Keratinocyte (primary cell): ENCODE data around the gene RRP12. TPM values are rescaled to one million over a fixed set of nuclear protein-coding genes. Genes with fewer than 3 reads are reported as not detected.

ENCODE experiments used
- DNase-seq: peaks from one replicate; pipeline ENCODE4 v3.0.0-alpha.2; 2011; ENCODE audit warnings: low read depth, missing footprints, low spot score
- FAIRE-seq: peaks from 2 replicates; lab custom pipeline; 2011; peaks lifted over from hg19 to GRCh38; lab: Jason Lieb, UNC
- H2AFZ ChIP-seq: 2 replicates; pipeline ENCODE4 v1.6.0; 2012; ENCODE audit warnings: low read length, control low read depth, inconsistent platforms; ENCODE audit not compliant: control insufficient read depth
- H3K27ac ChIP-seq: 2 replicates; pipeline ENCODE4 v1.5.1; 2011; ENCODE audit warnings: low read length; ENCODE audit not compliant: control insufficient read depth, insufficient read depth
- H3K27me3 ChIP-seq: 3 replicates; pipeline ENCODE4 v1.6.0; 2011; ENCODE audit warnings: low read length; ENCODE audit not compliant: control insufficient read depth, insufficient read depth; ENCODE audit errors: extremely low read depth
- H3K36me3 ChIP-seq, 2 experiments: 2 replicates in 1 of 2; 3 replicates in 1 of 2; pipeline ENCODE4 v1.5.1; 2011; ENCODE audit warnings: low read length in 2 of 2, mild to moderate bottlenecking in 1 of 2; ENCODE audit not compliant: control insufficient read depth in 2 of 2, insufficient read depth in 2 of 2; ENCODE audit errors: extremely low read depth in 1 of 2
- H3K4me1 ChIP-seq: 3 replicates; pipeline ENCODE4 v1.5.1; 2011; ENCODE audit warnings: low read length; ENCODE audit not compliant: control insufficient read depth, insufficient read depth; ENCODE audit errors: extremely low read depth
- H3K4me2 ChIP-seq: 3 replicates; pipeline ENCODE4 v1.6.0; 2011; ENCODE audit warnings: low read depth, low read length; ENCODE audit not compliant: control insufficient read depth, insufficient read depth; ENCODE audit errors: extremely low read depth
- H3K4me3 ChIP-seq, 3 experiments: fragments of 200-600 bp in 1 of 3; sonication (generic) in 1 of 3; 2 replicates in 2 of 3; 3 replicates in 1 of 3; pipeline ENCODE4 v1.5.1; 2011 to 2016; ENCODE audit warnings: low read length in 3 of 3, mild to moderate bottlenecking in 3 of 3, control low read depth in 2 of 3, inconsistent platforms in 1 of 3, low read depth in 1 of 3, mixed read lengths in 1 of 3, mixed run types in 1 of 3, moderate library complexity in 1 of 3; ENCODE audit not compliant: control insufficient read depth in 2 of 3, insufficient read depth in 2 of 3; ENCODE audit errors: extremely low read depth in 1 of 3
- H3K79me2 ChIP-seq: 2 replicates; pipeline ENCODE4 v1.6.0; 2012; ENCODE audit warnings: low read length; ENCODE audit not compliant: control insufficient read depth, insufficient read depth
- H3K9ac ChIP-seq: 3 replicates; pipeline ENCODE4 v1.6.0; 2011; ENCODE audit warnings: low read length; ENCODE audit not compliant: control insufficient read depth, insufficient read depth; ENCODE audit errors: extremely low read depth
- H3K9me1 ChIP-seq: 3 replicates; pipeline ENCODE4 v1.6.0; 2011; ENCODE audit warnings: low read length; ENCODE audit not compliant: control insufficient read depth, insufficient read depth; ENCODE audit errors: extremely low read depth
- H3K9me3 ChIP-seq: 2 replicates; pipeline ENCODE4 v1.5.1; 2012; ENCODE audit warnings: low read depth, low read length; ENCODE audit not compliant: control insufficient read depth
- H4K20me1 ChIP-seq: 3 replicates; pipeline ENCODE4 v1.6.0; 2011; ENCODE audit warnings: low read length; ENCODE audit not compliant: control insufficient read depth, insufficient read depth; ENCODE audit errors: extremely low read depth
- EZH2 ChIP-seq: IDR thresholded peaks from one replicate; pipeline ENCODE4 v1.6.1; 2012; ENCODE audit warnings: inconsistent platforms, mild to moderate bottlenecking, low read length, moderate library complexity
- dilution Hi-C: fragments of 300-500 bp; cut with MboI; formaldehyde crosslinking; loops from one replicate; pipeline ENCODE4 v1.7.0; 2020; ENCODE audit warnings: low sequenced_read_pairs; ENCODE audit not compliant: extremely low pct_ligation_motif_present
- polyA plus RNA-seq, 5 experiments: library from polyadenylated mRNA; depleted of rRNA in 3 of 5; stranded (reverse) in 3 of 5; stranded (forward) in 1 of 5; unstranded in 1 of 5; fragments of >200 nt; gene quantifications; 1 replicate in 1 of 5; 2 replicates in 3 of 5; 3 replicates in 1 of 5; pipeline versions ENCODE4 v1.2.1 to v1.2.3, GENCODE V29; 2011 to 2012; ENCODE audit warnings: missing spikeins in 2 of 5, low read depth in 1 of 5, low replicate concordance in 1 of 5
- TF ChIP-seq, protein P1 (sequence below), 3 experiments: IDR thresholded peaks in 1 of 3; conservative IDR thresholded peaks in 1 of 3; optimal IDR thresholded peaks in 1 of 3; 2 replicates in 2 of 3; 3 replicates in 1 of 3; pipeline versions ENCODE3 to v1.5.1; 2011; ENCODE audit warnings: low read length in 3 of 3, mild to moderate bottlenecking in 3 of 3, moderate library complexity in 2 of 3, control low read depth in 1 of 3, inconsistent platforms in 1 of 3; ENCODE audit not compliant: insufficient read depth in 2 of 3; ENCODE audit errors: extremely low read depth in 1 of 3

RRP12 gene
- polyA plus RNA-seq, 1 donor (not counting 4 experiments of a cell fraction or from before 2014, with no cell fraction given): 14.8 TPM

DNA sequence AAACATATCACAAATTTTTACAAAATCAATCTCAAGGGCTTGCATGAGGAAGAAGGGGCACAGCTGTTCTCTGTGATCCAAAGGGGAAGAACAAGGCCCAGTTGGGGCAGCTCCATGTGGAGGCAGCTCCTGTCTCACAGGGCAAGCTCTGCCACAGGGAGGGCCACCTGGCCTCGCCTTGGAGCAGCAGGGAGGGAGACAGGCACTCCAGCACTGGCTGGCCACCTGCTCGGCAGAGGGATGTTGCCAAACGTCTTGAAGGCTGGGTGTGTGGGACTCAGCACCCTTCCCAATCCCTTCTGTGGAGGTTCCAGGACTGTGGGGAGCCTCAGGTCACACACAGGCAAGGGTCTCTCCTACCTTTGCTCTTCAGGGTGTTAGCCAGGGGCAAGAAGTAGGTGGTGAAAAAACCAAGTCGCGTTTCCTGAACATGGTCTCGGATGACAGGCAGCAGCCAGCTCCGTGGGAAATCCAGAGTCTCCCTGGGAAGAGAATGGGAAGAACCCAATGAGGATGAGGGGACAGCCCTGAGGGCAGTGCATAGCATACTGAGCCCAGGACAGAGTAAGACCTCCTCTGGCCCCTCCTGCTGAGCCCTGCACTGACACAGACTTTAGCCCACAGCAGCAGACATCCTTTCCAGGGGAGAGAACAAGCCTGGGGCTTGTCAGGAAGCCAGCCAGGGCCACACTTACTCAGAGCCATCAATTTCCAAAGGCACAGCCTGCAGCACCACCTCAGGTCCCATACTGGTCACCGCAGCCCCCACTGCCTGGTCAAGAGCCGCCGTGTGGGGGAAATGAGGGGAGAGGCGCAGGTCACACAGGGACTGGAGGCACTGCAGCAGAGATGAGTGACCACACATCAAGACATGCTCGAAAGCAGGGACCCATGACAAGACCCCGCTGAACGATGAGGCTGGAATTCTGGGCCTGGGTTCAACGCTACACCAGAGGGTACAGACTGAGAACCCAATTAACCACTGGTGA is 21.9 kb downstream of the RRP12 start:
- Histone ChIP-seq H3K79me2 (no peaks in the 10 kb centered on the region), H2AFZ (no peak overlapping the region), H3K4me2 (no peak overlapping the region), H3K9me1 (no peaks in the 10 kb centered on the region), H3K27ac (no peak overlapping the region), H3K9me3 (no peaks in the 10 kb centered on the region), H3K36me3 (peaks cover 17 to 22% of the 10 kb centered on the region in 2 experiments), H3K27me3 (no peaks in the 10 kb centered on the region), H3K9ac (no peak overlapping the region), H3K4me3 (no peak overlapping the region), H3K4me1 (no peaks in the 10 kb centered on the region), H4K20me1 (no peaks in the 10 kb centered on the region)
- no peak for DNase-seq
- dilution Hi-C loops: no loop called here
- FAIRE-seq: no peak
- TF ChIP-seq EZH2: no peak
- TF ChIP-seq, protein P1, sequence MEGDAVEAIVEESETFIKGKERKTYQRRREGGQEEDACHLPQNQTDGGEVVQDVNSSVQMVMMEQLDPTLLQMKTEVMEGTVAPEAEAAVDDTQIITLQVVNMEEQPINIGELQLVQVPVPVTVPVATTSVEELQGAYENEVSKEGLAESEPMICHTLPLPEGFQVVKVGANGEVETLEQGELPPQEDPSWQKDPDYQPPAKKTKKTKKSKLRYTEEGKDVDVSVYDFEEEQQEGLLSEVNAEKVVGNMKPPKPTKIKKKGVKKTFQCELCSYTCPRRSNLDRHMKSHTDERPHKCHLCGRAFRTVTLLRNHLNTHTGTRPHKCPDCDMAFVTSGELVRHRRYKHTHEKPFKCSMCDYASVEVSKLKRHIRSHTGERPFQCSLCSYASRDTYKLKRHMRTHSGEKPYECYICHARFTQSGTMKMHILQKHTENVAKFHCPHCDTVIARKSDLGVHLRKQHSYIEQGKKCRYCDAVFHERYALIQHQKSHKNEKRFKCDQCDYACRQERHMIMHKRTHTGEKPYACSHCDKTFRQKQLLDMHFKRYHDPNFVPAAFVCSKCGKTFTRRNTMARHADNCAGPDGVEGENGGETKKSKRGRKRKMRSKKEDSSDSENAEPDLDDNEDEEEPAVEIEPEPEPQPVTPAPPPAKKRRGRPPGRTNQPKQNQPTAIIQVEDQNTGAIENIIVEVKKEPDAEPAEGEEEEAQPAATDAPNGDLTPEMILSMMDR (optimal IDR thresholded peaks at IDR 0.05 in 1 of 3, IDR thresholded peaks at IDR 0.05 in 1 of 3, conservative IDR thresholded peaks at IDR 0.05 in 1 of 3; ENCODE audit: extremely low read depth in 1 of 3, insufficient read depth in 2 of 3, low read length in 3 of 3): no peak

DNA sequence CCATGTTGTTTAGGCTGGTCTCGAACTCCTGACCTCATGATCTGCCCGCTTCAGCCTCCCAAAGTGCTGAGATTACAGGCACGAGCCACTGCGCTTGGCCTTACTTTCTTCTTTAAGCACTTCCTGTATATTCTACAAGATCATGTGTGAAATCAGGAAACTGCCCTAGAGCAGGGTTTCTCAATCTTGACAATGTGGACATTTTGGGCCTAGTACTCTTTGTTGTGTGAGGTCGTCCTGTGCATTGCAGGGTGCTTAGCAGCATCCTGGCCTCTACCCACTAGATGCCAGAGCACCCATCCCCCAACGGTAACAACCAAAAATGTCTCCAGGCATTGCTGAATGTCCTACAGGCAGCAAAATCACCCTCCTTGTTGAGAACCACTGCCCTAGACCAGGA is 24.7 kb downstream of the RRP12 start:
- H3K9me3 ChIP-seq: no peaks in the 10 kb centered on the region
- FAIRE-seq: no peak
- dilution Hi-C loops: no loop called here
- peaks cover 30 to 35% of the 10 kb centered on the region in 2 experiments for H3K36me3 ChIP-seq
- H3K79me2 ChIP-seq: no peaks in the 10 kb centered on the region
- no peak overlapping the region for H2AFZ ChIP-seq
- H3K9me1 ChIP-seq: no peaks in the 10 kb centered on the region
- no peak for DNase-seq
- no peak overlapping the region for H3K27ac ChIP-seq
- H4K20me1 ChIP-seq: no peaks in the 10 kb centered on the region
- H3K27me3 ChIP-seq: no peaks in the 10 kb centered on the region
- H3K4me1 ChIP-seq: no peaks in the 10 kb centered on the region
- no peak overlapping the region for H3K4me2 ChIP-seq
- H3K4me3 ChIP-seq: no peak overlapping the region
- no peak overlapping the region for H3K9ac ChIP-seq
- TF ChIP-seq EZH2: no peak
- TF ChIP-seq, protein P1 (optimal IDR thresholded peaks at IDR 0.05 in 1 of 3, IDR thresholded peaks at IDR 0.05 in 1 of 3, conservative IDR thresholded peaks at IDR 0.05 in 1 of 3; ENCODE audit: extremely low read depth in 1 of 3, insufficient read depth in 2 of 3, low read length in 3 of 3): no peak
